Nephron (organoid): Measurements from ENCODE around the gene ZSCAN10.

ENCODE experiments used
- H3K27ac Mint-ChIP-seq, 3 experiments: 2 replicates each; pipeline ENCODE4 v1.8.0; 2020; ENCODE audit warnings: mixed read lengths in 3 of 3, mild to moderate bottlenecking in 2 of 3, moderate library complexity in 1 of 3
- H3K27me3 Mint-ChIP-seq: 2 replicates; pipeline ENCODE4 v1.8.0; 2021; ENCODE audit warnings: low read depth, mild to moderate bottlenecking, moderate library complexity, mixed read lengths
- H3K36me3 Mint-ChIP-seq: 2 replicates; pipeline ENCODE4 v1.8.0; 2020; ENCODE audit warnings: low read depth, mixed read lengths
- H3K4me1 Mint-ChIP-seq: 2 replicates; pipeline ENCODE4 v1.8.0; 2020; ENCODE audit warnings: mixed read lengths
- H3K4me3 Mint-ChIP-seq, 3 experiments: 2 replicates each; pipeline ENCODE4 v1.8.0; 2020; ENCODE audit warnings: mild to moderate bottlenecking in 3 of 3, mixed read lengths in 3 of 3, moderate library complexity in 2 of 3
- H3K9me3 Mint-ChIP-seq: 2 replicates; pipeline ENCODE4 v1.8.0; 2020; ENCODE audit warnings: mixed read lengths
- CTCF ChIP-seq, 3 experiments: fragments of 200-600 bp; sonication (generic); IDR thresholded peaks; one replicate each; pipeline ENCODE4 v1.5.0; 2021; ENCODE audit warnings: antibody characterized with exemption in 3 of 3; ENCODE audit not compliant: unreplicated experiment in 3 of 3

Gene ZSCAN10

DNA sequence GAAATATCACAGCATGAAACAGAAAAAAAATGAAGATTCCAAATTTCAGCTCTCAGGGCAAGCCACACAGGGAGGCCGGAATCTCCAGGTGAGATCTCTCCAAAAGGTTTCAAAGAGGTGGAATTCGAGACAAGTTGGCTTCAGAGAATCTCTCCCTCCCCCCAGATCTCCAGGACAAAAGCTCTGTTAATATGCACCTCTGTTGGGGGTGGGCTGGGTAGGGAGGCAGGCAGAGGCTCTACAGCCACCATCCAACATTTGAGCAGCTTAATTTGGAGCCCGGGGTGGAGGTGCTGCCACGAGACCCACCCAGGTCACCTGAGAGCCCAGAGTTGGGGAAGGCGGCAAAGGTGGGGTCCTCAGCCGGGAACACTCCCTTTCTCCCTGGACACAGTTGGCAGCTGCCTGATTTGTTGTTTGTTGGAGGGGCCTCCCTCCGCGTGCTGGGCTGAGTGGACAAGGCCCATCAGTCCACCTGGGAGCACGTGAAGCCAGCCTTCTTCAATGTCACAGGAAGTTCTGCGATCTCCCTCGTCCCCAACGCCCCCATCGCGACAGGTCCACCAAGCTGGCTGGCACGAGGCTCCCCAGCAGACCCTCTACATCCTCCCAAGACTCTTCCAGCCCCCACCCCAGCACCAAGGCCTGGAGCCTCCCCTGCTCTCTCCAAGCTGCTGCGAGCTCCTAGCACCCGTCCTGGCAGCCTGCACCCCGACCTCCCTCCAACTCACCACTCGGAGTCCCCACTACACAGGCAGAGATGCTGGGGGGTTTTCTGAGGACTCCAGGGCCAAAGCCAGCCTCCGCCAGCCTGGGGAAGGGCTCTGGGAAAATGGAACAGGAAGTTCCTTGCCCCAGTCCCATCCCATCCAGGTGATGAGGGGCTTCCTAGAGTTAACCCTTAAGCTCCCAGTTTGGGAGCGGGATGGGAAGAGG is at the start of gene ZSCAN10:
Gene ZSCAN10 (minus strand): TSS at position 836 of the 936 bp plus-strand sequence. CDS start 6,357 bp downstream, outside the sequence.
- peak within 1 kb of the TSS in 1 of 3 experiments; percentile 20 for H3K27ac Mint-ChIP-seq
- no peaks in the 10 kb centered on the region for H3K9me3 Mint-ChIP-seq
- no peak for TF ChIP-seq CTCF (IDR thresholded peaks at IDR 0.05; ENCODE audit: unreplicated experiment in 3 of 3)
- peaks cover 23% of the 10 kb centered on the region for H3K4me1 Mint-ChIP-seq
- peak within 1 kb of the TSS; percentile 77 to 80 (median 77) for H3K4me3 Mint-ChIP-seq
- H3K27me3 Mint-ChIP-seq, result peaks cover 37% of the 10 kb centered on the region
- H3K36me3 Mint-ChIP-seq, result no peaks in the 10 kb centered on the region

DNA sequence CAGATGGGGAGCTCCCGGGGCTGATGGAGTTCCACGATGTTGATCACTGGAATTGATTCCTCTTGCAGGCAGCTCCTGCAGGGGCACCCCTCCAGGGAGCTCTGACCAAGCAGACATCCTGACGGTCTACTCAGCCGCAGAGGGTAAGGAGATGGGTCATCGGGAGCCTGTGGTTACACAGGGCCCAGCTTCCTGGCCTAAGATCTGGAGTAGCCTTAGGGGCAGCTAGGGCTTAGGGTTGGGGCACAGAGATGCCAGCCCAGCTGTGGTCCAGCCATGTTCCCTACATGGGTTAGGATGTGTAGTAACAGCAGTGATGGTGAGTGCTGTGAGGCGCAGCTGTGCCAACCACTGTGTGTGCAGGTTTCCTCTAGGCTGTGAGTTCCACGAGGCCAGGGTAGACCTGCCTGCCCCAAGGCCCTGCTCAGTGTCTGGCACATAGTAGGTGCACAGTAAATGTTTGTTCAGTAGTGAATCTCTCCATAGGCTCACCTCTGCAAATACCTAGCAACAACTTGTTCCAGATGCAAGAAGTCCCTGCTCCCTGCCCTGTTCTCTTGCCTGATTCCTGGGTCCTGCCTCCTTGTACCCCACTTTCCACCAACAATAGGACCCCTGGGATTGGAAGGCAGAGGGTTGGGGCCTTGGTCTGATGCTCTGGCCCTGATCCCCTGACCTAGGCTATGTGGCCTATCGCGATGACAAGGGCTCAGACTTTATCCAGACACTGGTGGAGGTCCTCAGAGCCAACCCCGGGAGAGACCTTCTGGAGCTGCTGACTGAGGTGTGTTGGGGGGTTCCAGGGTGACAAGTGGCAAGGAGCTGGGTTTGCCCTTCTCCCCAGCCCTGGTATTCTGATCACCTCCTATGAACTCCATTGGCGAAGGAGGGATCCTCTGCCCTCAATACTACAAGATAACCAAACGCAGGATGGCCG is 49.4 kb upstream of the ZSCAN10 start:
- no peaks in the 10 kb centered on the region for H3K36me3 Mint-ChIP-seq
- H3K27me3 Mint-ChIP-seq, result peaks cover 36% of the 10 kb centered on the region
- H3K27ac Mint-ChIP-seq, result peak overlapping the region in 2 of 3 experiments; percentile 48 to 60

DNA sequence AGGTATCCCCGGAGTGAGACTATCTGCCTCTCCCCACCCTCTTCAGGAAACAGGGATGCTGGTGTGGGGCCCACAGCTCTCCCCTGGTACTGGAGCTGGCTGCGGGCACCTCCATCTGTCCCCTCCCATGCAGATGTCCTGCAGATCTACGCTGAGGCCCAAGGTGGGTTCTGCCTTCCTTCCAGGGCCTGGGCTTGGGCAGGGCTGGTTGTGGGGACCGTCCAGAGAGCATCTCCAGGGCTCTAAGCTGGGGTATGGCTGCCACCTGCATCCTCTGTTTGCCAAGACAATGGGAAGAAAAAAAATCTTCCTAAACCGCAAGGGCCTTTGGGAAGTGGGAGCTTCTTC is 48.6 kb upstream of the ZSCAN10 start:
- H3K9me3 Mint-ChIP-seq, result peaks cover 2% of the 10 kb centered on the region
- H3K36me3 Mint-ChIP-seq, result no peaks in the 10 kb centered on the region
- TF ChIP-seq CTCF (IDR thresholded peaks at IDR 0.05; ENCODE audit: unreplicated experiment in 3 of 3), result no peak
- no peak overlapping the region for H3K27ac Mint-ChIP-seq
- peaks cover 14% of the 10 kb centered on the region for H3K4me1 Mint-ChIP-seq
- H3K4me3 Mint-ChIP-seq, result no peak overlapping the region
- H3K27me3 Mint-ChIP-seq, result peaks cover 33% of the 10 kb centered on the region

More for the DNA sequence above, 49.4 kb upstream of the ZSCAN10 start:
- Mint-ChIP-seq H3K9me3 (peaks cover 4% of the 10 kb centered on the region), H3K4me1 (peaks cover 16% of the 10 kb centered on the region), H3K4me3 (peak overlapping the region; percentile 90 to 95 (median 92))
- TF ChIP-seq CTCF (IDR thresholded peaks at IDR 0.05; ENCODE audit: unreplicated experiment in 3 of 3), result no peak

DNA sequence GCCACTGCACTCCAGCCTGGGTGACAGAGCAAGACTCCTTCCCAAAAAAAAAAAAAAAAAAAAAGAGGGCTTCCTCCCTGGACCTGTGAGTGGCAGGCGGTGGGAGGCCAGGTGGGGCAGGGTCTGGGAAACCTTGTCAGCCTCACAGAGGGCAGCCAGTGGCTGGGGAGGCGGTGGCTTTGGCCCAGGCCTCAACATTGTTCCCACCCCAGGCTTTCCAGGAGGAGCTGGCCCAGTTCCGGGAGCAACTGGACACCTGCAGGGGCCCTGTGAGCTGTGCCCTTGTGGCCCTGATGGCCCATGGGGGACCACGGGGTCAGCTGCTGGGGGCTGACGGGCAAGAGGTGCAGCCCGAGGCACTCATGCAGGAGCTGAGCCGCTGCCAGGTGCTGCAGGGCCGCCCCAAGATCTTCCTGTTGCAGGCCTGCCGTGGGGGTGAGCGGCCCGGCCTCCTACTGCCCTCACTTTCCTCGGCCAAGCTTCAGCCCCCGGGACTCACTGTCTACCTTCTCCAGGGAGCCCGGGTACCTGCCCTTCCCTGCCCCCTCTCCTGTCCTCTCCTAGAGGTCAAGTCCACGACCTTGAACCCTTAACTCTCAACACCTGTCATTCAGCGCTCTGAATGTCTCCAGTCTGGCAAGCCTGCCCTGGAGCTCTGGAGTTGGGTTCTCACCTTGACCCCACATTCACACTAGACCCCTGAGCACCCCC is 48.1 kb upstream of the ZSCAN10 start:
- Mint-ChIP-seq H3K9me3 (no peaks in the 10 kb centered on the region), H3K4me3 (no peak overlapping the region), H3K36me3 (peaks cover 4% of the 10 kb centered on the region), H3K4me1 (peaks cover 8% of the 10 kb centered on the region), H3K27ac (no peak overlapping the region), H3K27me3 (peaks cover 28% of the 10 kb centered on the region)
- TF ChIP-seq CTCF (IDR thresholded peaks at IDR 0.05; ENCODE audit: unreplicated experiment in 3 of 3), result no peak

- H3K4me3 Mint-ChIP-seq, result no peak overlapping the region
- H3K27me3 Mint-ChIP-seq, result peaks cover 20% of the 10 kb centered on the region
- peaks cover 7% of the 10 kb centered on the region for H3K36me3 Mint-ChIP-seq
- peaks cover 3% of the 10 kb centered on the region for H3K4me1 Mint-ChIP-seq
- H3K27ac Mint-ChIP-seq, result no peak overlapping the region
- no peak for TF ChIP-seq CTCF (IDR thresholded peaks at IDR 0.05; ENCODE audit: unreplicated experiment in 3 of 3)
- H3K9me3 Mint-ChIP-seq, result no peaks in the 10 kb centered on the region
These were observed 46.6 kb upstream of the ZSCAN10 start for GRCh38 chr16:3145660-3146059.
